ENCODE measurements around the gene PDE8A. TPM values are rescaled to one million over a fixed set of nuclear protein-coding genes. Genes with fewer than 3 reads are reported as not detected.

The PDE8A gene
- total and polyA plus RNA-seq, 7 donors, result 27.8 to 45.5 (median 39.0) TPM

DNA sequence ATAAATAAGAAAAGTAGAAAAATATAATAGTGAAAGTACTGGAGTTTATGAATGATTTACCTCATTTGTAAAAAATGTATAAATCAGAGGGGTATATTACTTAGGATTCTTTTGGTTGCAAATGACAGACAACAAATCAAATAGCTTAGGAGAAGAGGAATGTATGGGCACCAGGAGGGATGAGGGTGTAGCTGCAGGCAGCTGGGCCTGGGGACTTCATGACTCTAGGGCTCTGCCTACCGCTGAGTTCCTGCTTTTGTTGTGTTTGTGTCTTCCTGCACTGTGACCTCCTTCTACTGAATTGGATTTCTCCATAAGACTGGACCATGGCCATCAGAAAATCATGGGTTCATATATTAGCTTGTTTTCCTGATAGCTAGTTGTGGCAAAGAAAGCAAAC is 27.9 kb upstream of the PDE8A start:
- TF ChIP-seq EP300 (IDR thresholded peaks at IDR 0.05) (no peak), POLR2A (IDR thresholded peaks at IDR 0.05) (no peak), POLR2AphosphoS5 (IDR thresholded peaks at IDR 0.05) (no peak)
- TF ChIP-seq, protein P1, sequence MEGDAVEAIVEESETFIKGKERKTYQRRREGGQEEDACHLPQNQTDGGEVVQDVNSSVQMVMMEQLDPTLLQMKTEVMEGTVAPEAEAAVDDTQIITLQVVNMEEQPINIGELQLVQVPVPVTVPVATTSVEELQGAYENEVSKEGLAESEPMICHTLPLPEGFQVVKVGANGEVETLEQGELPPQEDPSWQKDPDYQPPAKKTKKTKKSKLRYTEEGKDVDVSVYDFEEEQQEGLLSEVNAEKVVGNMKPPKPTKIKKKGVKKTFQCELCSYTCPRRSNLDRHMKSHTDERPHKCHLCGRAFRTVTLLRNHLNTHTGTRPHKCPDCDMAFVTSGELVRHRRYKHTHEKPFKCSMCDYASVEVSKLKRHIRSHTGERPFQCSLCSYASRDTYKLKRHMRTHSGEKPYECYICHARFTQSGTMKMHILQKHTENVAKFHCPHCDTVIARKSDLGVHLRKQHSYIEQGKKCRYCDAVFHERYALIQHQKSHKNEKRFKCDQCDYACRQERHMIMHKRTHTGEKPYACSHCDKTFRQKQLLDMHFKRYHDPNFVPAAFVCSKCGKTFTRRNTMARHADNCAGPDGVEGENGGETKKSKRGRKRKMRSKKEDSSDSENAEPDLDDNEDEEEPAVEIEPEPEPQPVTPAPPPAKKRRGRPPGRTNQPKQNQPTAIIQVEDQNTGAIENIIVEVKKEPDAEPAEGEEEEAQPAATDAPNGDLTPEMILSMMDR (IDR thresholded peaks at IDR 0.05), result no peak
- Histone ChIP-seq H3K27ac (no peak overlapping the region), H3K27me3 (no peaks in the 10 kb centered on the region), H3K4me1 (peaks cover 0 to 11% (median 4%) of the 10 kb centered on the region in 4 donors), H3K9me3 (no peaks in the 10 kb centered on the region), H3K36me3 (no peaks in the 10 kb centered on the region), H3K4me3 (no peak overlapping the region)
- intact Hi-C loops (cut with DNase I), result no loop called here
- WGBS, 2 donors, result 86 to 91% methylated on average over 1 of the region's 1 CpG
- DNase-seq, result no peak

DNA sequence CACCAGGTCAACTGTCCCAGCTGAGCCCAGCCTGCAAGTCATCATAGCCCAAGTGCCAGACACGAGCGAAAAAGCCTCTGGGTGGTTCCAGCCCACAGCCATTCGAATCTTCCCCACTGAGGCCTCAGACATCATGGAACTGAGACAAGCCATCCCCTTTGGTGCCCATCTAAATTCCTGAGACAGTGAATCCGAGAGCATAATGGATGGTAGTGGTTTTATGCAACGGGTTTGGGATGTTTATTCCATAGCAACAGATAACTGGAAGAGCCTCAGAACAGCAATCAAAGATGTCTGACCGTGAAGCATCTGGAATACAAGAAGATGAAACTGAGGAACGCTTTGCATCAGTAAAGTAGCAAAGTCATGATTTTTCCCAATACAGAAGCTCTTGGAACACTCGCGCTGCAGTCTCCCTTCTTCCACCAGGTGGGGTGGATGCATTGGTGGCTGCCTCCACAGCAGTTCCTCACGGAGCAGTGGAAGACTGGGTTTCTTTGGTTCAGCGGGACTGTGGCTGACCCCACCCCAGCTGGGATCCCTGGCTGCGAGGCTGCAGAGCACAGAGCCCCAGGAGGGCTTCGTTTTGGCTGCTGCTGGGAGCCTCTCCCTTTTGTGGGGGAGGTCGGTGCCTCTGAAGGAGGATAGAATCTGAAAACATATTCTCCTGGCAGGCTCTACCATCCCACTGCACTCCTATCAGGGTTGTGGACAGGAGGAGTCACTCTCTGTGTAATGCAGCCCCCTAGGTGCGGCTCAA is 26.4 kb upstream of the PDE8A start:
- peak overlapping the region in 3 of 4 donors; percentile 14 to 31 (median 31) for H3K4me3 ChIP-seq
- no peak for TF ChIP-seq POLR2A (IDR thresholded peaks at IDR 0.05)
- TF ChIP-seq, protein P1 (IDR thresholded peaks at IDR 0.05), result peak; percentile 81 to 88 (median 85)
- WGBS, 2 donors, result 22 to 36% methylated on average over 15 of the region's 15 CpGs
- H3K36me3 ChIP-seq, result no peaks in the 10 kb centered on the region
- H3K4me1 ChIP-seq, result peaks cover 0 to 8% (median 4%) of the 10 kb centered on the region in 4 donors
- H3K27ac ChIP-seq, result peak overlapping the region in 1 of 4 donors; percentile 32
- peak; percentile 87 for DNase-seq
- no peaks in the 10 kb centered on the region for H3K9me3 ChIP-seq
- intact Hi-C loops (cut with DNase I), result loop anchor here (1.0 kb wide), 1 partner anchor 89 kb away; no protein-coding TSS in a partner anchor
- H3K27me3 ChIP-seq, result no peaks in the 10 kb centered on the region

DNA sequence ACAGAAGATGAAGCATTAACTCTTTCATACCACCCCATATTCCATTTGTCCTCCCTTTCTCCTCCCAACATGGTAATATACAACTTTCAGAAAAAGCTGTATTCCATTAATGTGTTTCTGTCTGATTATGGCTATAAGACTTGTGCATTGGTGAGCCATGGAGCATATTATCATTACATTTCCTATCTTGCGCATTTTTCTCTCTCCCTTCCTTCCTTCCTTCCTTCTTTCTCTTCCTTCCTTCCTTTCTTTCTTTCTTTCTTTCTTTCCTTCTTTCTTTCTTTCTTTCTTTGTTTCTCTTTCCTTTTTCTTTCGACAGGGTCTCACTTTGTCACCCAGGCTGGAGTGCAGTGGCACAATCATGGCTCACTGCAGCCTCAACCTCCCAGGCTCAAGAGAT is 25.5 kb upstream of the PDE8A start:
- no peak for DNase-seq
- no peaks in the 10 kb centered on the region for H3K27me3 ChIP-seq
- H3K4me1 ChIP-seq, result peaks cover 0 to 8% (median 4%) of the 10 kb centered on the region in 4 donors
- H3K9me3 ChIP-seq, result no peaks in the 10 kb centered on the region
- intact Hi-C loops (cut with DNase I), result no loop called here
- H3K4me3 ChIP-seq, result no peak overlapping the region
- H3K27ac ChIP-seq, result no peak overlapping the region
- H3K36me3 ChIP-seq, result no peaks in the 10 kb centered on the region
- TF ChIP-seq, protein P1 (IDR thresholded peaks at IDR 0.05), result no peak
- 82 to 98% methylated on average over 2 of the region's 2 CpGs for WGBS, 2 donors

DNA sequence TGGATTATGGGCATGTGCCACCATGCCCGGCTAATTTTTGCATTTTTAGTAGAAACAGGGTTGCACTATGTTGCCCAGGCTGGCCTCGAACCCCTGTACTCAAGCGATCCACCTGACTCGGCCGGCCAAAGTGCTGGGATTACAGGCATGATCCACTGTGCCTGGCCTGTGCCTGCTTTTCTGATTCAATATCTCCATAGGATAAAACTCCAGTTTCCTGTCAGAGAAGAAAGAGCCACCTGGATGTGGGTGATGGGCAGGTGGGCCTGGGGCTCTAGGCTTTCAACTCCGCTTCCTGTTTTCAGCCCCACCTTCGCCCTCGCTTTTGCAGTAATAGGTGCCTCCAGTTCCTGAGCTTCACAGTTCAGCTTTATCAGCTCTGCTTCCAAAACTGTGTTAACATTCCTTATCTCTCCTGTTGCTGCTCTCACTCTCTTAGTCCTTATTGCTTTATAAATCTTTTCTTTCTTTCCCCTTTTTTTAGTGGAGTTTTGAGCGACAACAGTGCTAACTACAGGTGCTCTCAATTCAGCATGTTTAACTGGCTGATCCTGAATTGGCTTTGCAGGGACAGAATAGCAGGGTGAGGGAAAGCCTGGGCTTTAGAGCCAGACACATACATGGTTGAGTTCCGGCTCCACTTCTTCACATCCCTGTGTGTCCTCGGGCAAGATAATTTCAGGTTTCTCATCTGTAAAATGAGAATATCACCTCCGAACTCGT is 21.1 kb upstream of the PDE8A start:
- H3K9me3 ChIP-seq, result peaks cover 0 to 3% (median 0%) of the 10 kb centered on the region in 4 donors
- TF ChIP-seq POLR2A (IDR thresholded peaks at IDR 0.05) (no peak), EP300 (IDR thresholded peaks at IDR 0.05) (no peak), POLR2AphosphoS5 (IDR thresholded peaks at IDR 0.05) (no peak)
- TF ChIP-seq, protein P1 (IDR thresholded peaks at IDR 0.05), result no peak
- no peaks in the 10 kb centered on the region for H3K27me3 ChIP-seq
- H3K4me3 ChIP-seq, result no peak overlapping the region
- H3K4me1 ChIP-seq, result peaks cover 0 to 3% (median 1%) of the 10 kb centered on the region in 4 donors
- DNase-seq, result peak; percentile 53
- intact Hi-C loops (cut with DNase I), result no loop called here
- H3K27ac ChIP-seq, result no peak overlapping the region
- 91 to 92% methylated on average over 13 of the region's 13 CpGs for WGBS, 2 donors
- no peaks in the 10 kb centered on the region for H3K36me3 ChIP-seq
